Gastroesophageal sphincter (tissue), 4 donors: Measurements from ENCODE around the gene MFAP2. TPM values are rescaled to one million over a fixed set of nuclear protein-coding genes. Genes with fewer than 3 reads are reported as not detected.

ENCODE experiments used
- ATAC-seq: fragments of 150-250 bp; one replicate; pipeline ENCODE4 v1.9.1; 2016; ENCODE audit warnings: mild to moderate bottlenecking, moderate library complexity
- H3K27ac ChIP-seq, 4 donors: fragments of 200-600 bp; sonication (generic) in 3 of 4; 1 replicate in 3 of 4; 2 replicates in 1 of 4; pipeline ENCODE4 v1.5.1; 2016 to 2019
- H3K27me3 ChIP-seq: fragments of 200-600 bp; sonication (generic); one replicate; pipeline ENCODE4 v1.5.1; 2019
- H3K36me3 ChIP-seq, 2 donors: fragments of 200-600 bp; sonication (generic); one replicate each; pipeline ENCODE4 v1.5.1; 2019; ENCODE audit warnings: control low read depth in 1 of 2
- H3K4me1 ChIP-seq, 3 donors: fragments of 200-600 bp; sonication (generic); 1 replicate in 2 of 3; 2 replicates in 1 of 3; pipeline ENCODE4 v1.5.1; 2016 to 2019; ENCODE audit warnings: control low read depth in 2 of 3
- H3K4me3 ChIP-seq, 2 donors: fragments of 200-600 bp; sonication (generic); one replicate each; pipeline ENCODE4 v1.5.1; 2019; ENCODE audit warnings: mild to moderate bottlenecking in 1 of 2, moderate library complexity in 1 of 2
- H3K9me3 ChIP-seq, 3 donors: fragments of 200-600 bp; sonication (generic); one replicate each; pipeline ENCODE4 v1.5.1; 2017 to 2019; ENCODE audit warnings: control low read depth in 2 of 3
- EP300 ChIP-seq: sonication (generic); formaldehyde crosslinking; IDR thresholded peaks from one replicate; pipeline ENCODE4 v1.6.1; 2017; ENCODE audit warnings: antibody characterized with exemption, mild to moderate bottlenecking
- POLR2A ChIP-seq, 2 donors: fragments of 450-650 bp; IDR thresholded peaks; one replicate each; pipeline ENCODE4 v1.6.1; 2017; ENCODE audit warnings: antibody characterized with exemption in 2 of 2, mild to moderate bottlenecking in 2 of 2, moderate library complexity in 1 of 2
- POLR2AphosphoS5 ChIP-seq: sonication (generic); formaldehyde crosslinking; IDR thresholded peaks from one replicate; pipeline ENCODE4 v1.6.1; 2017; ENCODE audit warnings: antibody characterized with exemption
- WGBS, 2 donors: methylation state at CpG; one replicate each; pipeline ENCODE4 v1.1.5; 2018; ENCODE audit warnings: low coverage in 1 of 2; 5-methylcytosine and 5-hydroxymethylcytosine counted together
- total RNA-seq, 4 donors: library from RNA; depleted of rRNA; stranded (reverse); fragments of >200 nt; gene quantifications; one replicate each; pipeline ENCODE4 v1.1.0, GENCODE V29; 2016
- TF ChIP-seq, protein P1 (sequence below), 4 experiments: fragments of 200-600 bp in 2 of 4; fragments of 450-650 bp in 2 of 4; sonication (generic) in 1 of 4; IDR thresholded peaks; one replicate each; pipeline ENCODE4 v1.5.1; 2017 to 2019; ENCODE audit warnings: antibody characterized with exemption in 4 of 4, mild to moderate bottlenecking in 2 of 4, moderate library complexity in 2 of 4

The MFAP2 gene
- total RNA-seq, 4 donors from 2014 or later = 4.2 to 12.1 (median 7.2) TPM

DNA sequence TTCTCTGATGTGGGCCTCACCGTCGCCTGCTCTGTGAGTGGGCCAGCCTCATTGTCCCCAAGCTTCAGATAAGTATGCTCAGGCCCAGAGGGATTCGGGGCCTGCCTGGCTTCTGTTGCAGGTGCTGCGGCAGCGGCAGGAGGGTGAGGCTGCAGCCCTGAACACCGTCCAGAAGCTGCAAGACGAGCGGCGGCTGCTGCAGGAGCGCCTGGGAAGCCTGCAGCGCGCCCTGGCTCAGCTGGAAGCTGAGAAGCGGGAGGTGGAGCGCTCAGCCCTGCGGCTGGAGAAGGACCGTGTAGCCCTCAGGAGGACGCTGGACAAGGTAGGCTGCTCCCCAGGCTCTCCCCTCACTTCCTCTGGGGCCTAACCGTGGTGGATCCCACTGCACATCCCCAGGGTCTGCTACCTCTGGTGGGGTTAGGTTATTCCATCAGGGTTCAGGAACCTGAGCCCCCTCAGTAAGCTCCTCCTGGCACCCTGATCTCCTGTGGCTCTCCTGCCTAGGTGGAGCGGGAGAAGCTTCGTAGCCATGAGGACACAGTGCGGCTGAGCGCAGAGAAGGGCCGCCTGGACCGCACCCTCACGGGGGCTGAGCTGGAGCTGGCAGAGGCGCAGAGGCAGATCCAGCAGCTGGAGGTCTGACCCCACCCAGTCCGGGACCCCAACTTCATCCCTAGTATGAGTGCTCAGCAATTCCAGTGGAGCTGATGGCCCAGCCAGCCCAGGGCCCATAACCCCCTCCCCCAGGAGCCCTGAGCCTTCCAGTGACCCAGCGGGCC lies 10.1 kb downstream of the MFAP2 start:
- H3K27me3 ChIP-seq = no peaks in the 10 kb centered on the region
- no peak overlapping the region for H3K4me3 ChIP-seq
- no peaks in the 10 kb centered on the region for H3K9me3 ChIP-seq
- H3K4me1 ChIP-seq = peaks cover 0 to 28% (median 7%) of the 10 kb centered on the region in 3 donors
- no CpG with 5 or more reads among the region's 28 CpGs for WGBS, 2 donors
- TF ChIP-seq POLR2A (IDR thresholded peaks at IDR 0.05) (no peak), POLR2AphosphoS5 (no peak), EP300 (no peak)
- TF ChIP-seq, protein P1, sequence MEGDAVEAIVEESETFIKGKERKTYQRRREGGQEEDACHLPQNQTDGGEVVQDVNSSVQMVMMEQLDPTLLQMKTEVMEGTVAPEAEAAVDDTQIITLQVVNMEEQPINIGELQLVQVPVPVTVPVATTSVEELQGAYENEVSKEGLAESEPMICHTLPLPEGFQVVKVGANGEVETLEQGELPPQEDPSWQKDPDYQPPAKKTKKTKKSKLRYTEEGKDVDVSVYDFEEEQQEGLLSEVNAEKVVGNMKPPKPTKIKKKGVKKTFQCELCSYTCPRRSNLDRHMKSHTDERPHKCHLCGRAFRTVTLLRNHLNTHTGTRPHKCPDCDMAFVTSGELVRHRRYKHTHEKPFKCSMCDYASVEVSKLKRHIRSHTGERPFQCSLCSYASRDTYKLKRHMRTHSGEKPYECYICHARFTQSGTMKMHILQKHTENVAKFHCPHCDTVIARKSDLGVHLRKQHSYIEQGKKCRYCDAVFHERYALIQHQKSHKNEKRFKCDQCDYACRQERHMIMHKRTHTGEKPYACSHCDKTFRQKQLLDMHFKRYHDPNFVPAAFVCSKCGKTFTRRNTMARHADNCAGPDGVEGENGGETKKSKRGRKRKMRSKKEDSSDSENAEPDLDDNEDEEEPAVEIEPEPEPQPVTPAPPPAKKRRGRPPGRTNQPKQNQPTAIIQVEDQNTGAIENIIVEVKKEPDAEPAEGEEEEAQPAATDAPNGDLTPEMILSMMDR (IDR thresholded peaks at IDR 0.05) = no peak
- no peak overlapping the region for H3K27ac ChIP-seq
- ATAC-seq = no peak
- peaks cover 0 to 52% of the 10 kb centered on the region in 2 donors for H3K36me3 ChIP-seq

DNA sequence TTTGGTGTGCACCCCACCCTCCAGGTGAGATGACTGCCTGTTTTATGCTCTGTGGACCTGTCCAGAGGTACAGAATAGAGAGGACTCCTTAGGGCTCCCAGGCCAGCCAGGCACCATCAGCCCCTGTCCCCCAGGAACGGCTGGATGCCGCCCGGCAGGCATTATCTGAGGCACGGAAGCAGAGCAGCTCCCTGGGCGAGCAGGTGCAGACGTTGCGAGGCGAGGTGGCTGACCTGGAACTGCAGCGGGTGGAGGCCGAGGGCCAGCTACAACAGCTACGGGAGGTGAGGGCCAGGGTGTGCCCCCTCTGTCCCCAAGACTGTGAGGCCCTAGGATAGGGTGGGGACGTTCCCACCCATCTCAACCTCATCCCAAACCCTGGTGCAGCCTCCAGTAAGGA lies 10.8 kb downstream of the MFAP2 start:
- Histone ChIP-seq H3K27ac (no peak overlapping the region), H3K9me3 (no peaks in the 10 kb centered on the region), H3K4me1 (peaks cover 0 to 24% (median 7%) of the 10 kb centered on the region in 3 donors), H3K36me3 (peaks cover 0 to 57% of the 10 kb centered on the region in 2 donors), H3K27me3 (no peaks in the 10 kb centered on the region), H3K4me3 (no peak overlapping the region)
- WGBS, 2 donors = 92% methylated on average over 11 of the region's 12 CpGs; no CpG with 5 or more reads in 1 of the 2 donors
- no peak for ATAC-seq
- no peak for TF ChIP-seq POLR2A (IDR thresholded peaks at IDR 0.05)
- no peak for TF ChIP-seq EP300
- TF ChIP-seq, protein P1 (IDR thresholded peaks at IDR 0.05) = no peak
- TF ChIP-seq POLR2AphosphoS5 = no peak

DNA sequence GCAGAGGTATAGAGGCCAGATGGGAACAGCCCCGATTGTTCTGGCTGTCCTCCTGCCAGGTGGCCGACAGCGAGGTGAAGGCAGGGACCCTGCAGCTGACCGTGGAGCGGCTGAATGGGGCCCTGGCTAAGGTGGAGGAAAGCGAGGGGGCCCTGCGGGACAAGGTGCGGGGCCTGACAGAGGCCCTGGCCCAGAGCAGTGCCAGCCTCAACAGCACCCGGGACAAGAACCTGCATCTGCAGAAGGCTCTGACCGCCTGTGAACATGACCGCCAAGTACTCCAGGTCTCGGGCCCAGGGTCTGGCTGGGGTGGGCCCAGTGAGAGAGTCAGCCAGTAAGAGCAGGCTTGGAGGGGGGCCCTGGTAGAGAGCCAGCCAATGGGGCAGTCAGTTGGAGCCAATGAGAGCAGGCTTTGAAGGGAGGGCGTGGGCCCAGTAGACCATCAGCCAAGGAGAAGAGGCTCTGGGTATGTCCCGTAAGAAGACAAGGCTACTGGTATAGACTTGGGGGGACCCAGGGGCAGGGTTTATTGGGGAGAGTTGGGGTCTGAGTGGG lies 11.3 kb downstream of the MFAP2 start:
- Histone ChIP-seq H3K36me3 (peaks cover 0 to 57% of the 10 kb centered on the region in 2 donors), H3K27ac (no peak overlapping the region), H3K9me3 (no peaks in the 10 kb centered on the region), H3K4me3 (no peak overlapping the region), H3K27me3 (no peaks in the 10 kb centered on the region), H3K4me1 (peaks cover 0 to 24% (median 7%) of the 10 kb centered on the region in 3 donors)
- TF ChIP-seq POLR2A (IDR thresholded peaks at IDR 0.05) (no peak), POLR2AphosphoS5 (no peak), EP300 (no peak)
- TF ChIP-seq, protein P1 (IDR thresholded peaks at IDR 0.05) = no peak
- ATAC-seq = no peak
- WGBS, 2 donors = 78 to 80% methylated on average over 1 to 9 of the region's 14 CpGs

DNA sequence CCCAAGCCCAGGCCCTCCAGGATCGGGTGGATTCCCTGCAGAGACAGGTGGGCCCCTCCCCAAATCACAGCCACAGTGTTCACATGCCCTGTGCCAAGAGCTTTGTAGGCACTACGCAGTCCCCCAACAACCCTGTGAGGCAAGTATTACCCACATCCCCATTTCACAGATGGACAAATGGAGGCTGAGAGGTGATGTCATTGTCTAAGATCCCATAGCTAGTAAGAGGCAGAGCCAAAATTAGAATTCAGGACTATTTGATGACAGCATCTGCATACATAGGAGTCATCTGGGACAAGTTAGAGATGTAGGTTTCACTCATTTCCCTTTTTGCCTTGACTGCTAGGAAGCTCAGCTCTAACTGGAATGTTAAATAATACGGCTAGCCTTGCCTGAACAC lies 12.0 kb downstream of the MFAP2 start:
- no peak for ATAC-seq
- Histone ChIP-seq H3K4me1 (peaks cover 0 to 28% (median 7%) of the 10 kb centered on the region in 3 donors), H3K9me3 (no peaks in the 10 kb centered on the region), H3K27me3 (no peaks in the 10 kb centered on the region), H3K36me3 (peaks cover 0 to 57% of the 10 kb centered on the region in 2 donors), H3K4me3 (no peak overlapping the region), H3K27ac (no peak overlapping the region)
- 100% methylated on average over 1 of the region's 3 CpGs for WGBS, 2 donors
- TF ChIP-seq, protein P1 (IDR thresholded peaks at IDR 0.05) = no peak
- TF ChIP-seq POLR2A (IDR thresholded peaks at IDR 0.05) = no peak
- no peak for TF ChIP-seq POLR2AphosphoS5
